ENCODE results near the gene EHD1. TPM values are rescaled to one million over a fixed set of nuclear protein-coding genes. Genes with fewer than 3 reads are reported as not detected.

The EHD1 gene
- total and polyA plus RNA-seq, 9 of the 15 experiments (the other 6 are each of a cell fraction or from before 2014, with no cell fraction given), result 0.46 to 65.0 (median 16.4) TPM

DNA sequence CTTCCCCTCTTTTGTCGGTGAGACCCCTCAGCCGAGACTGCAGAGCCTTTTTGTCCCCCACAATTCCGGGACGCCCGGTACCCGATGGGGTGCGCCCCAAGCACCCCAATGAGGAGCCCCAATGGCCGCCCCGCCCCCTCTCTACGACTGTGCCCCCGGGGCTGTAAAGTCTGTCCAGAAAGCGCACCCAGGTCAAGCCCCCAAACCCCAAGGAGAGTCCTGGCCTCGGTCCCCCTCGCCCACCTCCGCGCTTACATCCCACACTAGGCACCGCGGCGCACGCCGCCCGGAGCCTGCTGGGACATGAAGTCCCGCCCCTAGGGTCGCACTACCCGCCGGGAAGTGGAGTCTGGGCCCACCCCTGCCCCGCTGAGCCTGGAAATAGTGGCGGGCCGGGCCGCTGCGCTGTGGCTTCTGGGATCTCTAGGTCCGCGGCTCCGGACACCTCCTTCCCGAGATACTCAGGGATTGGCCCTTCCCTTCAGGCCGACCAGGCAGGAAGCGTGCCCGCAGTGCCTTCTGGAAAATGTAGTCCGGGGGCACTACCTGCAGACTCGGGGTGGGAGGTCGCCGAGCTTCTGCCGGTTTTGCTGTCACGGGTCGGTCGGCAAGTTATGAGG is 68.0 kb downstream of the EHD1 start, which contains the start of gene MEN1 (continued):
- TF ChIP-seq, protein P1, sequence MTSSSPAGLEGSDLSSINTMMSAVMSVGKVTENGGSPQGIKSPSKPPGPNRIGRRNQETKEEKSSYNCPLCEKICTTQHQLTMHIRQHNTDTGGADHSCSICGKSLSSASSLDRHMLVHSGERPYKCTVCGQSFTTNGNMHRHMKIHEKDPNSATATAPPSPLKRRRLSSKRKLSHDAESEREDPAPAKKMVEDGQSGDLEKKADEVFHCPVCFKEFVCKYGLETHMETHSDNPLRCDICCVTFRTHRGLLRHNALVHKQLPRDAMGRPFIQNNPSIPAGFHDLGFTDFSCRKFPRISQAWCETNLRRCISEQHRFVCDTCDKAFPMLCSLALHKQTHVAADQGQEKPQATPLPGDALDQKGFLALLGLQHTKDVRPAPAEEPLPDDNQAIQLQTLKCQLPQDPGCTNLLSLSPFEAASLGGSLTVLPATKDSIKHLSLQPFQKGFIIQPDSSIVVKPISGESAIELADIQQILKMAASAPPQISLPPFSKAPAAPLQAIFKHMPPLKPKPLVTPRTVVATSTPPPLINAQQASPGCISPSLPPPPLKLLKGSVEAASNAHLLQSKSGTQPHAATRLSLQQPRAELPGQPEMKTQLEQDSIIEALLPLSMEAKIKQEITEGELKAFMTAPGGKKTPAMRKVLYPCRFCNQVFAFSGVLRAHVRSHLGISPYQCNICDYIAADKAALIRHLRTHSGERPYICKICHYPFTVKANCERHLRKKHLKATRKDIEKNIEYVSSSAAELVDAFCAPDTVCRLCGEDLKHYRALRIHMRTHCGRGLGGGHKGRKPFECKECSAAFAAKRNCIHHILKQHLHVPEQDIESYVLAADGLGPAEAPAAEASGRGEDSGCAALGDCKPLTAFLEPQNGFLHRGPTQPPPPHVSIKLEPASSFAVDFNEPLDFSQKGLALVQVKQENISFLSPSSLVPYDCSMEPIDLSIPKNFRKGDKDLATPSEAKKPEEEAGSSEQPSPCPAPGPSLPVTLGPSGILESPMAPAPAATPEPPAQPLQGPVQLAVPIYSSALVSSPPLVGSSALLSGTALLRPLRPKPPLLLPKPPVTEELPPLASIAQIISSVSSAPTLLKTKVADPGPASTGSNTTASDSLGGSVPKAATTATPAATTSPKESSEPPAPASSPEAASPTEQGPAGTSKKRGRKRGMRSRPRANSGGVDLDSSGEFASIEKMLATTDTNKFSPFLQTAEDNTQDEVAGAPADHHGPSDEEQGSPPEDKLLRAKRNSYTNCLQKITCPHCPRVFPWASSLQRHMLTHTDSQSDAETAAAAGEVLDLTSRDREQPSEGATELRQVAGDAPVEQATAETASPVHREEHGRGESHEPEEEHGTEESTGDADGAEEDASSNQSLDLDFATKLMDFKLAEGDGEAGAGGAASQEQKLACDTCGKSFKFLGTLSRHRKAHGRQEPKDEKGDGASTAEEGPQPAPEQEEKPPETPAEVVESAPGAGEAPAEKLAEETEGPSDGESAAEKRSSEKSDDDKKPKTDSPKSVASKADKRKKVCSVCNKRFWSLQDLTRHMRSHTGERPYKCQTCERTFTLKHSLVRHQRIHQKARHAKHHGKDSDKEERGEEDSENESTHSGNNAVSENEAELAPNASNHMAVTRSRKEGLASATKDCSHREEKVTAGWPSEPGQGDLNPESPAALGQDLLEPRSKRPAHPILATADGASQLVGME (CRISPR knock-in tag; IDR thresholded peaks at IDR 0.05), result no peak
- TF ChIP-seq, protein P2, sequence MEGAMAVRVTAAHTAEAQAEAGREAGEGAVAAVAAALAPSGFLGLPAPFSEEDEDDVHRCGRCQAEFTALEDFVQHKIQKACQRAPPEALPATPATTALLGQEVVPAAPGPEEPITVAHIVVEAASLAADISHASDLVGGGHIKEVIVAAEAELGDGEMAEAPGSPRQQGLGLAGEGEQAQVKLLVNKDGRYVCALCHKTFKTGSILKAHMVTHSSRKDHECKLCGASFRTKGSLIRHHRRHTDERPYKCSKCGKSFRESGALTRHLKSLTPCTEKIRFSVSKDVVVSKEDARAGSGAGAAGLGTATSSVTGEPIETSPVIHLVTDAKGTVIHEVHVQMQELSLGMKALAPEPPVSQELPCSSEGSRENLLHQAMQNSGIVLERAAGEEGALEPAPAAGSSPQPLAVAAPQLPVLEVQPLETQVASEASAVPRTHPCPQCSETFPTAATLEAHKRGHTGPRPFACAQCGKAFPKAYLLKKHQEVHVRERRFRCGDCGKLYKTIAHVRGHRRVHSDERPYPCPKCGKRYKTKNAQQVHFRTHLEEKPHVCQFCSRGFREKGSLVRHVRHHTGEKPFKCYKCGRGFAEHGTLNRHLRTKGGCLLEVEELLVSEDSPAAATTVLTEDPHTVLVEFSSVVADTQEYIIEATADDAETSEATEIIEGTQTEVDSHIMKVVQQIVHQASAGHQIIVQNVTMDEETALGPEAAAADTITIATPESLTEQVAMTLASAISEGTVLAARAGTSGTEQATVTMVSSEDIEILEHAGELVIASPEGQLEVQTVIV (CRISPR knock-in tag; IDR thresholded peaks at IDR 0.05; ENCODE audit: borderline replicate concordance), result no peak
- TF ChIP-seq, protein P3, sequence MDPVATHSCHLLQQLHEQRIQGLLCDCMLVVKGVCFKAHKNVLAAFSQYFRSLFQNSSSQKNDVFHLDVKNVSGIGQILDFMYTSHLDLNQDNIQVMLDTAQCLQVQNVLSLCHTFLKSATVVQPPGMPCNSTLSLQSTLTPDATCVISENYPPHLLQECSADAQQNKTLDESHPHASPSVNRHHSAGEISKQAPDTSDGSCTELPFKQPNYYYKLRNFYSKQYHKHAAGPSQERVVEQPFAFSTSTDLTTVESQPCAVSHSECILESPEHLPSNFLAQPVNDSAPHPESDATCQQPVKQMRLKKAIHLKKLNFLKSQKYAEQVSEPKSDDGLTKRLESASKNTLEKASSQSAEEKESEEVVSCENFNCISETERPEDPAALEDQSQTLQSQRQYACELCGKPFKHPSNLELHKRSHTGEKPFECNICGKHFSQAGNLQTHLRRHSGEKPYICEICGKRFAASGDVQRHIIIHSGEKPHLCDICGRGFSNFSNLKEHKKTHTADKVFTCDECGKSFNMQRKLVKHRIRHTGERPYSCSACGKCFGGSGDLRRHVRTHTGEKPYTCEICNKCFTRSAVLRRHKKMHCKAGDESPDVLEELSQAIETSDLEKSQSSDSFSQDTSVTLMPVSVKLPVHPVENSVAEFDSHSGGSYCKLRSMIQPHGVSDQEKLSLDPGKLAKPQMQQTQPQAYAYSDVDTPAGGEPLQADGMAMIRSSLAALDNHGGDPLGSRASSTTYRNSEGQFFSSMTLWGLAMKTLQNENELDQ (CRISPR knock-in tag; IDR thresholded peaks at IDR 0.05; ENCODE audit: borderline replicate concordance), result no peak
- TF ChIP-seq, protein P4, sequence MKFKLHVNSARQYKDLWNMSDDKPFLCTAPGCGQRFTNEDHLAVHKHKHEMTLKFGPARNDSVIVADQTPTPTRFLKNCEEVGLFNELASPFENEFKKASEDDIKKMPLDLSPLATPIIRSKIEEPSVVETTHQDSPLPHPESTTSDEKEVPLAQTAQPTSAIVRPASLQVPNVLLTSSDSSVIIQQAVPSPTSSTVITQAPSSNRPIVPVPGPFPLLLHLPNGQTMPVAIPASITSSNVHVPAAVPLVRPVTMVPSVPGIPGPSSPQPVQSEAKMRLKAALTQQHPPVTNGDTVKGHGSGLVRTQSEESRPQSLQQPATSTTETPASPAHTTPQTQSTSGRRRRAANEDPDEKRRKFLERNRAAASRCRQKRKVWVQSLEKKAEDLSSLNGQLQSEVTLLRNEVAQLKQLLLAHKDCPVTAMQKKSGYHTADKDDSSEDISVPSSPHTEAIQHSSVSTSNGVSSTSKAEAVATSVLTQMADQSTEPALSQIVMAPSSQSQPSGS (CRISPR knock-in tag; IDR thresholded peaks at IDR 0.05), result no peak; the same call in 1 of the 2 replicates
- no peak for TF ChIP-seq RBM15 (IDR thresholded peaks at IDR 0.05; ENCODE audit: insufficient read depth, low read length)
- TF ChIP-seq, protein P5, sequence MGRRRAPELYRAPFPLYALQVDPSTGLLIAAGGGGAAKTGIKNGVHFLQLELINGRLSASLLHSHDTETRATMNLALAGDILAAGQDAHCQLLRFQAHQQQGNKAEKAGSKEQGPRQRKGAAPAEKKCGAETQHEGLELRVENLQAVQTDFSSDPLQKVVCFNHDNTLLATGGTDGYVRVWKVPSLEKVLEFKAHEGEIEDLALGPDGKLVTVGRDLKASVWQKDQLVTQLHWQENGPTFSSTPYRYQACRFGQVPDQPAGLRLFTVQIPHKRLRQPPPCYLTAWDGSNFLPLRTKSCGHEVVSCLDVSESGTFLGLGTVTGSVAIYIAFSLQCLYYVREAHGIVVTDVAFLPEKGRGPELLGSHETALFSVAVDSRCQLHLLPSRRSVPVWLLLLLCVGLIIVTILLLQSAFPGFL (CRISPR knock-in tag; IDR thresholded peaks at IDR 0.05), result no peak
- TF ChIP-seq NCOA4 (IDR thresholded peaks at IDR 0.05; ENCODE audit: partially characterized antibody), result no peak
- TF ChIP-seq ZBTB1 (CRISPR knock-in tag; IDR thresholded peaks at IDR 0.05; ENCODE audit: borderline replicate concordance, low read depth), result no peak

Measured in K562 (cell line).